Transverse colon (tissue), 4 donors: ENCODE results near the gene QSER1.

ENCODE experiments used
- CTCF ChIP-seq, 5 experiments: fragments of 200-600 bp in 3 of 5; fragments of 450-650 bp in 2 of 5; sonication (generic) in 3 of 5; IDR thresholded peaks; 1 replicate in 2 of 5; 2 replicates in 3 of 5; pipeline ENCODE4 v1.5.1; 2016 to 2017; ENCODE audit warnings: antibody characterized with exemption in 5 of 5, inconsistent platforms in 3 of 5, mild to moderate bottlenecking in 2 of 5, moderate library complexity in 1 of 5
- POLR2A ChIP-seq: fragments of 450-650 bp; IDR thresholded peaks from one replicate; pipeline ENCODE4 v1.6.1; 2016; ENCODE audit warnings: antibody characterized with exemption, mild to moderate bottlenecking, moderate library complexity
- POLR2AphosphoS5 ChIP-seq, 3 donors: sonication (generic); formaldehyde crosslinking; IDR thresholded peaks; one replicate each; pipeline ENCODE4 v1.6.1; 2016; ENCODE audit warnings: antibody characterized with exemption in 3 of 3

DNA sequence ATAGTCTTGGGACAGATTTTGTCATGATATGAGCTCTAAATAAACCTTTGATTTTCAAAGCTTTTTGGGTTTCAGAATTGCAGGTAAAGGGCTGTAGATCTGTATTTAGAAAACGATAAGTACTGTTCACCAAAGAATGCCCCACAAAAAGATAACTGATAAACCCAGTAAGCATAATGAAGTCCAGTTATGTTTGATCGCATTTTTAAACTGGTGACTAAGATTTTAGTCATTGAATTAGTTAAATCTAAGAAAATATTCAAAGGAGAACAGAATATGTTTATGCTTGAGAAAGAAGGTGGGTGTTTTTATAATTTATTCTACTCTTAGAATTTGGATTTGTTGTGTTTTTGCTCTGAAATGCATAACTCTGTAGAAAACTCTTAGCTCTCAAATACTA is 134.6 kb downstream of the QSER1 start:
- TF ChIP-seq POLR2A (no peak), CTCF (IDR thresholded peaks at IDR 0.05) (no peak), POLR2AphosphoS5 (IDR thresholded peaks at IDR 0.05) (no peak)
